ENCODE data around the gene GBF1. TPM values are rescaled to one million over a fixed set of nuclear protein-coding genes. Genes with fewer than 3 reads are reported as not detected.

The GBF1 gene
- total and polyA plus RNA-seq, 10 of the 15 experiments (the other 5 are each of a cell fraction or from before 2014, with no cell fraction given): 0.82 to 42.0 (median 21.8) TPM

DNA sequence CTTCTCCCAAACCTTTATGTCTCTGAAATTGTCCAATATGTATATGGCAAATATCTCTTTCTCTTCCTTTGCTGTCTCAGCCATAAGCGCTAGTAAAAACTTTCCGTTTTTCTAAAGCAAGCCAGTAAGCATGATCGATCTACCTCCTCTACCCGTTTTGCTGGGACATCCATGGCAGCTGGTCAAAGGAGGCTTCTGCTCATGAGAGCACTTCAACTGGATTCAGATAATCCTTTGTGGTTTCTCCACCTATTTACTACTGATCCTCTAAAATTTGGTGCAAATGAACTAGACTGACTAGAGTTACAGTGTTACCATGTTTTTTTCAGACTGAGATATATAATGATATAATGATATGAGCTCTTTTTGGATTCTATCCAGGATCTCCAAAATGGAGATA is 42.7 kb downstream of the GBF1 start:
- no peaks in the 10 kb centered on the region for H3K9me3 ChIP-seq (replicated peaks; ENCODE audit: control insufficient read depth, insufficient read depth, low read length)
- H4K20me1 ChIP-seq (ENCODE audit: control insufficient read depth, insufficient read depth): no peaks in the 10 kb centered on the region
- peaks cover 26% of the 10 kb centered on the region for H3K79me2 ChIP-seq (ENCODE audit: control insufficient read depth, insufficient read depth, low read length)
- H3K36me3 ChIP-seq (ENCODE audit: control insufficient read depth in 2 of 2, insufficient read depth in 2 of 2, low read length in 1 of 2): no peaks in the 10 kb centered on the region; a peak in 1 of 4 replicates
- H2AFZ ChIP-seq (ENCODE audit: control insufficient read depth, low read depth, low read length): no peak overlapping the region
- H3K27me3 ChIP-seq (replicated peaks in 1 of 2; ENCODE audit: control insufficient read depth in 2 of 2, insufficient read depth in 2 of 2, low read length in 1 of 2): no peaks in the 10 kb centered on the region
- DNase-seq (ENCODE audit: low read depth, low spot score): no peak
- H3K4me3 ChIP-seq: no peak overlapping the region
- CTCF ChIA-PET: interaction anchor here (0.6 to 2.2 kb wide), 5 partner anchors 10 to 77 kb away, joined by 3 to 8 read pairs (median 3); no protein-coding TSS in a partner anchor
- H3K27ac ChIP-seq (ENCODE audit: control insufficient read depth, insufficient read depth): no peak overlapping the region
- RAD21 ChIA-PET (ENCODE audit: unreplicated experiment): interaction anchor here (0.9 kb wide), 1 partner anchor 62 kb away, joined by 4 read pairs; no protein-coding TSS in a partner anchor
- TF ChIP-seq CHD1 (IDR thresholded peaks at IDR 0.05; ENCODE audit: low read depth, low read length): no peak
- TF ChIP-seq BACH1 (IDR thresholded peaks at IDR 0.05; ENCODE audit: borderline replicate concordance): no peak
- TF ChIP-seq POLR2AphosphoS2 (IDR thresholded peaks at IDR 0.05; ENCODE audit: low read depth, low read length): no peak
- TF ChIP-seq CREM (IDR thresholded peaks at IDR 0.05; ENCODE audit: low read depth): no peak
- TF ChIP-seq FOXK2 (IDR thresholded peaks at IDR 0.05): no peak
- no peak for TF ChIP-seq ZNF217 (IDR thresholded peaks at IDR 0.05)
- no peak for TF ChIP-seq BHLHE40 (IDR thresholded peaks at IDR 0.05; ENCODE audit: borderline replicate concordance in 1 of 2, low read depth in 2 of 2, low read length in 1 of 2)
- no peak for TF ChIP-seq MTA2 (IDR thresholded peaks at IDR 0.05; ENCODE audit: low read depth)
- TF ChIP-seq MYB (IDR thresholded peaks at IDR 0.05; ENCODE audit: borderline replicate concordance, low read depth, low read length): no peak
- no peak for TF ChIP-seq LARP7 (IDR thresholded peaks at IDR 0.05)
- TF ChIP-seq, protein P1, sequence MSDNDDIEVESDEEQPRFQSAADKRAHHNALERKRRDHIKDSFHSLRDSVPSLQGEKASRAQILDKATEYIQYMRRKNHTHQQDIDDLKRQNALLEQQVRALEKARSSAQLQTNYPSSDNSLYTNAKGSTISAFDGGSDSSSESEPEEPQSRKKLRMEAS (IDR thresholded peaks at IDR 0.05; ENCODE audit: low read depth, low read length): no peak
- TF ChIP-seq, protein P2, sequence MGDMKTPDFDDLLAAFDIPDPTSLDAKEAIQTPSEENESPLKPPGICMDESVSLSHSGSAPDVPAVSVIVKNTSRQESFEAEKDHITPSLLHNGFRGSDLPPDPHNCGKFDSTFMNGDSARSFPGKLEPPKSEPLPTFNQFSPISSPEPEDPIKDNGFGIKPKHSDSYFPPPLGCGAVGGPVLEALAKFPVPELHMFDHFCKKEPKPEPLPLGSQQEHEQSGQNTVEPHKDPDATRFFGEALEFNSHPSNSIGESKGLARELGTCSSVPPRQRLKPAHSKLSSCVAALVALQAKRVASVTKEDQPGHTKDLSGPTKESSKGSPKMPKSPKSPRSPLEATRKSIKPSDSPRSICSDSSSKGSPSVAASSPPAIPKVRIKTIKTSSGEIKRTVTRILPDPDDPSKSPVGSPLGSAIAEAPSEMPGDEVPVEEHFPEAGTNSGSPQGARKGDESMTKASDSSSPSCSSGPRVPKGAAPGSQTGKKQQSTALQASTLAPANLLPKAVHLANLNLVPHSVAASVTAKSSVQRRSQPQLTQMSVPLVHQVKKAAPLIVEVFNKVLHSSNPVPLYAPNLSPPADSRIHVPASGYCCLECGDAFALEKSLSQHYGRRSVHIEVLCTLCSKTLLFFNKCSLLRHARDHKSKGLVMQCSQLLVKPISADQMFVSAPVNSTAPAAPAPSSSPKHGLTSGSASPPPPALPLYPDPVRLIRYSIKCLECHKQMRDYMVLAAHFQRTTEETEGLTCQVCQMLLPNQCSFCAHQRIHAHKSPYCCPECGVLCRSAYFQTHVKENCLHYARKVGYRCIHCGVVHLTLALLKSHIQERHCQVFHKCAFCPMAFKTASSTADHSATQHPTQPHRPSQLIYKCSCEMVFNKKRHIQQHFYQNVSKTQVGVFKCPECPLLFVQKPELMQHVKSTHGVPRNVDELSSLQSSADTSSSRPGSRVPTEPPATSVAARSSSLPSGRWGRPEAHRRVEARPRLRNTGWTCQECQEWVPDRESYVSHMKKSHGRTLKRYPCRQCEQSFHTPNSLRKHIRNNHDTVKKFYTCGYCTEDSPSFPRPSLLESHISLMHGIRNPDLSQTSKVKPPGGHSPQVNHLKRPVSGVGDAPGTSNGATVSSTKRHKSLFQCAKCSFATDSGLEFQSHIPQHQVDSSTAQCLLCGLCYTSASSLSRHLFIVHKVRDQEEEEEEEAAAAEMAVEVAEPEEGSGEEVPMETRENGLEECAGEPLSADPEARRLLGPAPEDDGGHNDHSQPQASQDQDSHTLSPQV (IDR thresholded peaks at IDR 0.05): no peak
- TF ChIP-seq SIX5 (IDR thresholded peaks at IDR 0.05; ENCODE audit: low read depth, low read length, severe bottlenecking): no peak
- no peak overlapping the region for H3K9ac ChIP-seq (ENCODE audit: control insufficient read depth, insufficient read depth, low read length)
- FAIRE-seq: no peak
- POLR2A ChIA-PET: no interaction called here
- ATAC-seq: no peak
- H3K4me1 ChIP-seq (ENCODE audit: control insufficient read depth, insufficient read depth, low read length): no peaks in the 10 kb centered on the region; the same call in 1 of the 2 replicates
- no TSS peak for BruUV-seq (replicated peaks)
- H3K4me2 ChIP-seq (ENCODE audit: control insufficient read depth, insufficient read depth): no peak overlapping the region
- 81% methylated on average over 4 of the region's 4 CpGs for WGBS (ENCODE audit: insufficient coverage, insufficient replicate concordance, low lambda C conversion rate, missing lambda C conversion rate)
- SMC1A ChIA-PET (ENCODE audit: uncharacterized antibody, unreplicated experiment): no interaction called here
- intact Hi-C loops (cut with micrococcal nuclease; ENCODE audit: unreplicated experiment) (no loop called here), in situ Hi-C loops (cut with MboI) (no loop called here)

All from GM12878 (cell line).